ENCODE results near the gene MAPT. TPM values are rescaled to one million over a fixed set of nuclear protein-coding genes. Genes with fewer than 3 reads are reported as not detected.

Gene MAPT
- total RNA-seq, 2 donors from 2014 or later, result 0.86 to 2.1 TPM

DNA sequence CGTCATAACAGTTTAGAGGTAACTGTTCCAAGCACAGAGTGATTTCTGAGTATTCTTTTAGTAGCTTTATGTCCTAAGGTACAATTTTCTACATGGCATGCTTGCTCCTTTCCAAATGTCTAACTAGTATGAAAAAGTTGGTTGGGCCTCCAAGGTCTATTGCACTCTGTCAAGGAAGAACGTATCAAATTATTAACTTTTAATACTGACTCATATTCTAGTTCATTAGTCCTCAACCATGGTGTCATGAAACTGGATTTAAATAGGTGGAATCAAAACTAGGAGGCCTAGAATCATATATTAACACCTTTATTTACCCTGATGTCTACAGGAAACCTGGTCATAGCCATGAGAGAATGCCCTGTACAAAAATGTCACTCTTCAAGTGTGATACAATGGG is 166.1 kb downstream of the MAPT start:
- Mint-ChIP-seq H3K4me3 (no peak overlapping the region), H3K9me3 (no peaks in the 10 kb centered on the region), H3K27me3 (ENCODE audit: low read depth) (no peaks in the 10 kb centered on the region), H3K36me3 (ENCODE audit: insufficient read depth in 2 of 2) (peaks cover 5 to 12% of the 10 kb centered on the region in 2 donors), H3K27ac (no peak overlapping the region), H3K4me1 (ENCODE audit: low read depth) (peaks cover 43% of the 10 kb centered on the region)
- DNase-seq, result no peak
- ATAC-seq (replicated peaks in 1 of 2), result no peak

DNA sequence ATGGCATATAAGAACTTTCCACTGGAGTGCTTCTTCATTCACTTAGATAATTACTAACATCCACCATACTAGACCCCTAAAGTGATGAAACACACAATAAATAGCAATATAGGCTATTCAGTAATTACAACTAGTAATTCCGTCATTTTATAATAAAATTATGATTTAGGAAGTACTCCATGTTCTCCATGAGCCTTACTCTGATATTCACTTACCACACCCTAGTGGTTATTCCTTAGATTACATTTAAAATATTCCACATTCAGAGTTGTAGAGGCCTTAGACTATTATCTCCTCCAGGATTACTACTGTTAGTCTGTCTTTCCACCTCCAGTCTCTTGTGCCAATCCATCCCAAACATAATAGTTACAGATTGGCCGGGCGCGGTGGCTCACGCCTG is 167.1 kb downstream of the MAPT start:
- H3K4me3 Mint-ChIP-seq, result no peak overlapping the region
- ATAC-seq (replicated peaks in 1 of 2), result no peak
- no peaks in the 10 kb centered on the region for H3K9me3 Mint-ChIP-seq
- H3K27ac Mint-ChIP-seq, result no peak overlapping the region
- peaks cover 41% of the 10 kb centered on the region for H3K4me1 Mint-ChIP-seq (ENCODE audit: low read depth)
- no peak for DNase-seq
- peaks cover 5 to 14% of the 10 kb centered on the region in 2 donors for H3K36me3 Mint-ChIP-seq (ENCODE audit: insufficient read depth in 2 of 2)
- no peaks in the 10 kb centered on the region for H3K27me3 Mint-ChIP-seq (ENCODE audit: low read depth)

DNA sequence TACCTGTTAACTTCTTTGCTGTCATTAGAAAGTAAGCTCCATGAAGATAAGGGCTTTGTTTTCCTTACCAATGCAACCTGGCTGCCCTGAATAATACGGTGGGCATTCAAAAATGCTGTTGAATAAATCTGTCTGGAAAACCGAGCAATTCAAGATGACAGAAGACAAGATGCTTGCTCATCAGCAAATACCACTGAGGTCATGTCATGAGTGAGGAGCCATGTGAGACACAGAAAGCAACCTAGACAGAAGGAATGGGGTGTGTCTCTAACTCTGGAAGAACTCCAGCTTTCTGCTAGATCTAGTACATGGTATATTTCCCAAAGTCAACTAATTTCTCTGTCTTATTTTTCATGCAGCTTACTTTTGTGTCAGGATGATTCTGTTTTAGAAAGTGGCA is 168.9 kb downstream of the MAPT start:
- Mint-ChIP-seq H3K9me3 (no peaks in the 10 kb centered on the region), H3K36me3 (ENCODE audit: insufficient read depth in 2 of 2) (peaks cover 5 to 19% of the 10 kb centered on the region in 2 donors), H3K27ac (no peak overlapping the region), H3K4me1 (ENCODE audit: low read depth) (peaks cover 27% of the 10 kb centered on the region), H3K27me3 (ENCODE audit: low read depth) (no peaks in the 10 kb centered on the region), H3K4me3 (no peak overlapping the region)
- ATAC-seq (replicated peaks in 1 of 2) (no peak), DNase-seq (no peak)

DNA sequence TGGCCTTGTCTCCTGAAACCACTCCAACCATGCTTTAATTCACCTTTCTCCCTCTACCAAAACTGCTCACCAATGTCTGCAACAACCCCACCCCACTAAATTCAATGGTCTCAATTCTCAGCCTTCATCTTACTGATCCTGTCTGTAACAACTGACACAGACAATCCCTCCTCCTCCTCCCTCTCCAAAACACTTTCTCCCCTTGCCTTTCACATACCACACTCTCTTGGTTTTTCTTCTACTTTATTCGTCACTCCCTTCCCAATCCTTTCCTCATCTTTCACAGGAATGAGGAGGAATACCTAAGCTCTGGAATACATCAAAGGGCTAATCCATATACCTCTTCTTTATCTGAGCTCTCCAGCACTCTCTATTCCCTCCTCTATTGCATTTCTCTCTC is 170.1 kb downstream of the MAPT start:
- Mint-ChIP-seq H3K36me3 (ENCODE audit: insufficient read depth in 2 of 2) (peaks cover 5 to 17% of the 10 kb centered on the region in 2 donors), H3K27me3 (ENCODE audit: low read depth) (no peaks in the 10 kb centered on the region), H3K27ac (no peak overlapping the region), H3K9me3 (no peaks in the 10 kb centered on the region), H3K4me1 (ENCODE audit: low read depth) (peaks cover 18% of the 10 kb centered on the region), H3K4me3 (no peak overlapping the region)
- DNase-seq, result no peak
- ATAC-seq (replicated peaks in 1 of 2), result no peak

GRCh38 chr17:46071796-46072195 is 177.4 kb downstream of the MAPT start:
- no peak overlapping the region for H3K27ac Mint-ChIP-seq

GRCh38 chr17:46072998-46073397 is 178.6 kb downstream of the MAPT start:
- Mint-ChIP-seq H3K36me3 (ENCODE audit: insufficient read depth in 2 of 2) (peaks cover 0 to 11% of the 10 kb centered on the region in 2 donors), H3K4me3 (no peak overlapping the region), H3K27ac (no peak overlapping the region), H3K9me3 (no peaks in the 10 kb centered on the region), H3K4me1 (ENCODE audit: low read depth) (peaks cover 4% of the 10 kb centered on the region), H3K27me3 (ENCODE audit: low read depth) (no peaks in the 10 kb centered on the region)
- ATAC-seq (replicated peaks in 1 of 2), result no peak
- DNase-seq, result no peak

More at GRCh38 chr17:46071796-46072195, 177.4 kb downstream of the MAPT start:
- Mint-ChIP-seq H3K9me3 (no peaks in the 10 kb centered on the region), H3K4me3 (no peak overlapping the region), H3K27me3 (ENCODE audit: low read depth) (no peaks in the 10 kb centered on the region), H3K36me3 (ENCODE audit: insufficient read depth in 2 of 2) (peaks cover 0 to 9% of the 10 kb centered on the region in 2 donors), H3K4me1 (ENCODE audit: low read depth) (peaks cover 4% of the 10 kb centered on the region)
- no peak for ATAC-seq (replicated peaks in 1 of 2)
- no peak for DNase-seq

DNA sequence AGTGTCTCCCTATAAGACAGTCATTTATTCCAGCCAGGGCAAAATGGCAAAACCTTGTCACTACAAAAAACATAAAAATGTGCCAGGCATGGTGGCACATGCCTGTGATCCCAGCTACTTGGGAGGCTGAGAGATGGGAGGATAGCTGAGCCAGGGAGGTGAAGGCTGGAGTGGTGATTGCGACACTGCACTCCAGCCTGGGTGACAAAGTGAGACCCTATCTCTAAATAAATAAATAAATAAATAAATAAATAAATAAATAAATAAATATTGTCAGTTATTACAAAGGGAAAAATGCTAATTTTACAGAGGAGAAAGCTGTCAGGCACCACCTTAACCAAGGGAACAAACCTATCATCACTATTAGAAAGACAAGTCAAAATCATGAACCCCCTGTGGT is 180.2 kb downstream of the MAPT start:
- peaks cover 17% of the 10 kb centered on the region for H3K4me1 Mint-ChIP-seq (ENCODE audit: low read depth)
- peaks cover 0 to 16% of the 10 kb centered on the region in 2 donors for H3K36me3 Mint-ChIP-seq (ENCODE audit: insufficient read depth in 2 of 2)
- H3K27ac Mint-ChIP-seq, result no peak overlapping the region
- H3K4me3 Mint-ChIP-seq, result no peak overlapping the region
- ATAC-seq (replicated peaks in 1 of 2), result no peak
- H3K27me3 Mint-ChIP-seq (ENCODE audit: low read depth), result no peaks in the 10 kb centered on the region
- DNase-seq, result no peak
- no peaks in the 10 kb centered on the region for H3K9me3 Mint-ChIP-seq

Other genes starting within 250 kb of the MAPT start
- gene CRHR1, start 110.2 kb upstream of the MAPT start, total RNA-seq, result not detected
- gene SPPL2C, start 49.7 kb upstream of the MAPT start, total RNA-seq, result not detected
- gene STH, start 104.7 kb downstream of the MAPT start, total RNA-seq, result not detected